ENCODE results near the gene CAMKK1. TPM values are rescaled to one million over a fixed set of nuclear protein-coding genes. Genes with fewer than 3 reads are reported as not detected.

Gene CAMKK1
- polyA plus RNA-seq, 1 donor from 2014 or later = 8.9 TPM

GRCh38 chr17:3838206-3838605 lies 54.6 kb downstream of the CAMKK1 start:
- Histone ChIP-seq H3K27me3 (ENCODE audit: insufficient read depth, low read depth, low read length) (no peaks in the 10 kb centered on the region), H3K9me2 (ENCODE audit: insufficient read depth, low read length) (no peaks in the 10 kb centered on the region), H3K4me3 (ENCODE audit: low read length) (no peak overlapping the region), H2AFZ (ENCODE audit: low read depth, low read length) (no peak overlapping the region), H3K36me3 (ENCODE audit: insufficient read depth, low read length) (peaks cover 4% of the 10 kb centered on the region), H3K9me3 (ENCODE audit: low read length) (no peaks in the 10 kb centered on the region), H4K20me1 (ENCODE audit: insufficient read depth) (no peaks in the 10 kb centered on the region), H3K4me2 (ENCODE audit: low read length) (no peak overlapping the region), H3K79me2 (replicated peaks; ENCODE audit: insufficient read depth, low read length) (peaks cover 32% of the 10 kb centered on the region), H3F3A (ENCODE audit: insufficient read depth, low read length, poor library complexity, severe bottlenecking) (no peaks in the 10 kb centered on the region), H3K27ac (ENCODE audit: low read length) (no peak overlapping the region), H3K9ac (ENCODE audit: low read length) (no peak overlapping the region)
- TF ChIP-seq EZH2 (IDR thresholded peaks at IDR 0.05; ENCODE audit: borderline replicate concordance, insufficient read depth, low read length, poor library complexity, severe bottlenecking) (no peak), TAF1 (IDR thresholded peaks at IDR 0.05; ENCODE audit: low read depth) (no peak), RAD21 (conservative IDR thresholded peaks at IDR 0.05) (no peak), REST (IDR thresholded peaks at IDR 0.05; ENCODE audit: borderline replicate concordance) (no peak), MXI1 (conservative IDR thresholded peaks at IDR 0.05; ENCODE audit: poor library complexity, severe bottlenecking) (no peak), SMC3 (conservative IDR thresholded peaks at IDR 0.05; ENCODE audit: poor library complexity) (no peak), CTCF (IDR thresholded peaks at IDR 0.05; ENCODE audit: poor library complexity, severe bottlenecking) (no peak), EP300 (conservative IDR thresholded peaks at IDR 0.05; ENCODE audit: poor library complexity, severe bottlenecking) (no peak), POLR2AphosphoS5 (IDR thresholded peaks at IDR 0.05) (no peak)

DNA sequence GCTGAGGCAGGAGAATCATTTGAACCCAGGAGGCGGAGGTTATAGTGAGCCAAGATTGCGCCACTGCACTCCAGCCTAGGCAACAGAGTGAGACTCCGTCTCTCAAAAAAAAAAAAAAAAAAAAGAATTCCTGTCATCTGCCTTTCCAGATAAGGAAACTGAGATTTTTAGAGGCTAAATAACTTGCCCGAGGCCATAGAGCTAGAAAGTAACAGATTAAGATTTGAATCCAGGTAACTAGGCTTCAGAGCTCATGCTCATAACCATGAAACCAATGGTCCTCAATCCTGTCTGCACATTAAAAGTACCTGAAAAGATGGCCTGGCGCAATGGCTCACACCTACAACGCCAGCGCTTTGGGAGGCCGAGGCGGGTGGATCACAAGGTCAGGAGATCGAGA lies 56.3 kb downstream of the CAMKK1 start:
- Histone ChIP-seq H4K20me1 (ENCODE audit: insufficient read depth) (no peaks in the 10 kb centered on the region), H3F3A (ENCODE audit: insufficient read depth, low read length, poor library complexity, severe bottlenecking) (no peaks in the 10 kb centered on the region), H3K9me2 (ENCODE audit: insufficient read depth, low read length) (no peaks in the 10 kb centered on the region), H3K36me3 (ENCODE audit: insufficient read depth, low read length) (peaks cover 4% of the 10 kb centered on the region), H3K79me2 (replicated peaks; ENCODE audit: insufficient read depth, low read length) (peaks cover 25% of the 10 kb centered on the region), H3K9ac (ENCODE audit: low read length) (no peak overlapping the region), H3K27ac (ENCODE audit: low read length) (no peak overlapping the region), H3K27me3 (ENCODE audit: insufficient read depth, low read depth, low read length) (no peaks in the 10 kb centered on the region), H3K9me3 (ENCODE audit: low read length) (no peaks in the 10 kb centered on the region), H3K4me2 (ENCODE audit: low read length) (no peak overlapping the region), H3K4me3 (ENCODE audit: low read length) (no peak overlapping the region), H2AFZ (ENCODE audit: low read depth, low read length) (no peak overlapping the region)
- TF ChIP-seq TAF1 (IDR thresholded peaks at IDR 0.05; ENCODE audit: low read depth) = no peak
- no peak for TF ChIP-seq EP300 (conservative IDR thresholded peaks at IDR 0.05; ENCODE audit: poor library complexity, severe bottlenecking)
- no peak for TF ChIP-seq REST (IDR thresholded peaks at IDR 0.05; ENCODE audit: borderline replicate concordance)
- TF ChIP-seq RAD21 (conservative IDR thresholded peaks at IDR 0.05) = no peak
- no peak for TF ChIP-seq SMC3 (conservative IDR thresholded peaks at IDR 0.05; ENCODE audit: poor library complexity)
